ENCODE data around the gene ZRANB2.

The ZRANB2 gene

GRCh38 chr1:71027991-71028390, 52.8 kb downstream of the ZRANB2 start:
- no peak for DNase-seq

- no peak for DNase-seq
Measured at GRCh38 chr1:71026093-71026492, 54.7 kb downstream of the ZRANB2 start.

GRCh38 chr1:71023515-71023914, 57.3 kb downstream of the ZRANB2 start:
- DNase-seq: no peak

GRCh38 chr1:71019233-71019969, 61.4 kb downstream of the ZRANB2 start:
- peak; percentile 67 for DNase-seq

- no peak for DNase-seq
Measured at GRCh38 chr1:71018791-71019190, 62.0 kb downstream of the ZRANB2 start.

- no peak for DNase-seq
Measured at GRCh38 chr1:71015745-71016144, 65.1 kb downstream of the ZRANB2 start.

GRCh38 chr1:71014178-71014579, 66.7 kb downstream of the ZRANB2 start:
- DNase-seq: no peak
